GM18951 (cell line): ENCODE data around the gene SGMS2.

Experiments
- POLR2A ChIP-seq: IDR thresholded peaks from 4 replicates; pipeline ENCODE4 v1.6.1; 2011; ENCODE audit warnings: mild to moderate bottlenecking; ENCODE audit not compliant: insufficient read length, insufficient read depth; ENCODE audit errors: extremely low read depth
- in situ Hi-C: fragments of 300-500 bp; cut with MboI; formaldehyde crosslinking; loops from one replicate; pipeline ENCODE4 v1.12.0; 2022; ENCODE audit warnings: low sequenced_read_pairs, mixed read lengths, inconsistent platforms; ENCODE audit not compliant: unreplicated experiment

Gene SGMS2

DNA sequence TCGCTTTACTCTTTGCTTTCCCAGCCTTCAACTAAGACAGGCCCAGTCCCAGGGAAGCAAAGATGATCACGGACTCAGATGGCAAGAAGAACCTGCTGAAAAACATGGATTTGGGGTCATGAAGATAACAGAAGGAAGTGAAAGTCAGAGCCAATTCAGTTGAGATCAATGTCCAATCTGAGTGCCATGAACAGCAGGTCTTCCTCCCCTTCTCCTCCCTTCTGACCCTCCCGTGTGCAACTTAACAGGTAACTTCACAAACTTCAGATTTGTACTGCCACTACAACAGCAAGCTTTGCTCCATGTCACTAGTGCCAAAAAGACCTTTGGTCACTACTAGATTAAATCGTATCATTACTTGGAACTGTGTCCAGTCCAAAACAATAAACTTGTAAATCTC is 15.5 kb upstream of the SGMS2 start:
- TF ChIP-seq POLR2A: no peak
- in situ Hi-C loops: no loop called here

DNA sequence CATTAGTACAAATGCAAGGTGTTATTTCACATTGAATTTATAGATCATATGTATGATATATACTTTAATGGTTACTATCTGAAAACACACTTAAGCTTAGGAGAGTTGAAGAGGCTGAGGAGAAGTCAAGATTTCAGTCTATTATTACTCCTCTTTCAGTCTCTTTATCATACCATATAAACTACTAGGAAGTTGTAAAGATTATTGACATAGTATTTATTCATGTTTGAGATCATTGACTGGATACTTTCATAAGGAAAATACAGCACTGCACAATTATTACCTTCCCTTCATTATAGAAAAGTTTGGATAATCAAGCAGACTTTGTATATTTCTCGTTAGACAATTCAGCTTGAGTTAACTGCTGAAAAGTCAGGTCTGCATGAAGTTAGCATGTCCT is 10.0 kb upstream of the SGMS2 start:
- no peak for TF ChIP-seq POLR2A
- in situ Hi-C loops: no loop called here

DNA sequence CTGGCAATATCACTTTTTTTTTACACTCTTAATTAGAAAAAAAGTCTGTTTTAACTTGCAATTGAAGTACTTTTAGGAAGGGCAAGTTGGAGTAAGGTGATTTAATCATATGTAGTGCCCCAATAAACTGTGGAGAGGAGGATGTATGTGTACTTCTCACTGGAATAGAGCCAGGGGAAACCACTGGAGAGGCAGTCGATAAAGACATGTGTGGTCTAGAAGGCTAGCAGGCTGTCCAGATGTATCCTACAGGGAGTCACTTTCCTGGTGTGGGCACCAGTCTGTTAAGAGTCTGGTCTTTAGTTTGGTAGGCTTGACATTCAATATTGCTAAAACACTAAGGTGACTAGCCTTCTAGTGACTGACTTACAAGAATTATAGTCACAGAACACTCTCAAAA is 9.6 kb upstream of the SGMS2 start:
- no peak for TF ChIP-seq POLR2A
- in situ Hi-C loops: no loop called here

DNA sequence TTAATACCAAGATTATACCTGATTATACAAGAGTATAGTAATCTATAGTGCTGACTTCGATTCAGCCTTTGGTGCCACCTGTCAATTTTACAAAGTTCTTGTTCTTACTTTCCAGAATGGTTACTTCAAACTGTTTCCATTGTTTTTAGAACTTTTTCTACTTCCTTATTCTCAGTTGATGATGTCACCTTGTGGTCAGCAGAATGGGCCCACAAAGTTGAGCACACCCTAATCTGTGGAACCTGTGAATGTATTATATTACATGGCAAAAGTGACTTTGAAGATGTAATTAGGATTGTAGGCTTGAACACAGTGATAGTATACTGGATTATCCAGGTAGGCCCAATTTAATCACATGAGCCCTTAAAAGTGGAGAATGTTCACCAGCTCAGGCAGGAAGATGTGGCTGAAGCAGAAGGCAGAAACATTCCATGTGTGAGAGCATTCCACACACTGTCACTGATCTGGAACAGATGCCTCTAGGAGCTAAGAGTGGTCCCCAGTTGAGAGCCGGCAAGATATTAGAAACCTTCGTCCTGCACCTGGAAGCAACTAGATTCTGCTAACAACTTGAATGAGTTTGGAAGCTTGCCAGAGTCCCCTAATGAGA is 6.3 kb upstream of the SGMS2 start:
- TF ChIP-seq POLR2A: no peak
- in situ Hi-C loops: no loop called here

DNA sequence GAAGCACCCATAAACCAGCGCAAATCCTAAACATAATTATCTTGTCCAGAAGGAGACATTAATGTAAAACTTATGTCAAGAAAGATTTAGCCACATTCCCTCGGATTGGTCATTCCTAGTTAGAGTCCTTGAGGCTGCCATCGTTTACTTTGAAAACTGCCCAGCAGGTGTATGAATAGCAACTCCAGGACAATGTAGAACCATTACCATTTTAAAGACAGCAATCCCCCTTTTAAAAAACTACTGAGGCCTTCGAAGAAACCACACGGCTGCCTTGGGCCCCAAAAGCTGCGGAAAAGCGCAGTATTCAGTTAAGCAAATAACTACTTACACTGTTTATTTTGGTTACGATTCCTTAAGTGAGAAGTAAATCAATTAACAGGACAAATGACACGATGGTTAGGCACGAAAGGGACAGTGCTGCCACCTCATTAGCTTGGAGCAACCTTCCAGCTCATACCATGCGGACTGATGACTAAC is 822 bp upstream of the SGMS2 start:
- TF ChIP-seq POLR2A: no peak
- in situ Hi-C loops: no loop called here

DNA sequence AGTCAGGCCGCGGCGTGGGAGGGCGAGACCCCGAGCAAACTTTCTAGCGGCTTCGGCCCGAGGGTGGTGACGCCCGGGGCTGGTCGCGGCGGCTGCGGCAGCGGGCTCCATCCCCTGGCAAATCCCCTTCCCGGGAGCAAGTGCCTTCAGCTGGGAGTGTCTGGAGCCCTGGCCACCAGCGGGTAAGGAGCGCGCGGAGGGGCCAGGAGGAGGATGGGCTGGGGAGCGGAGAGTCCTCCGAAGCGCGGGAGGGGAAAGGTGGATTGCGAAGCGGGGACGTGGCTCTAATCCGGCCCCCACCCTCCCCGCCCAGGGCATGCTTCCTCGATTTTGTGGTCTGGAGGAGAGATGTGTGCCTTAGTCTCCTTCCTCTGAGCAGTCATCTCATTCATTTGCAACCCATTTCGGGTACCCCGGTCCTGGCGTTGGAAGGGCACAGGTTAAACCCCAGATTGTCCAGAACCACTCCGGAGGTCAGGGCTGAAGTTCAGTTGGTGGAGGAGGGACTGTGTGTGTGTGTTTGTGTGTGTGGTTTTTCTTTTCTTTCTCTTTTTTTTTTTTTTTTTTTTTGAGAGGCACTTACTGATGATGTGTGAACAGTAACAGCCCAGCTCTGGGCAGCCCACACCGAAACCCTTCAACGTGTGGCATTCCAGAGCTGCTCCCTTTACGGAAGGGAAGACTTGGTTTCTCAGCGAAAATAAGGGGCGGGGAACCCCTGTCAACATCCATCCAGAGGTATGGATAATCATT is 516 bp downstream of the SGMS2 start:
- in situ Hi-C loops: no loop called here
- no peak for TF ChIP-seq POLR2A

DNA sequence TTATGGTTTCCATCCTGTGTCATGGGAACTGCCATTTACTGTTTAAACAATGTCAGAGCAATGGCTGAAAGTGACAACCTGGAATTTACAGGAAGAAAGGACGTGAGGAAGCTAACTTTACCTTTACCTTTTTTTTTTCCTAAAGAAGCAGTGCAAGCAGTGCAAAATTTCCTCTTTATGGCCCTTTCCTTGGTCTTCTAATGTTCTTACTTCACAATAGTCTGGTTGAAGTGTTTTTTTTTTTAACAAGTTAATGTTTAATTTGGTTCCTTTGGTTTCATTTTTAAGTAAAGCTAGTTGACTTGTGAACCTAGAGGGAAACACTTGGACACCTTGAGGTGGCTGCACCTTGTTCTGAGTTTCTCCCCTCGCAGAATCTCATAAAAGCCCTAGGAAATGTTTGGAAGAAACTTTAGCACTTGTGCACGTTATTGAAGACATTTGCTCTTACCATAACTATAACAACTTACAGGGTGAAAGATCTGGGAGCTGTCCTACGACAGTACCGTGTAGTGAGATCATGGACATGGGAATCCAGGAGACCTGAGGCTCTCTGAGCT is 1.8 kb downstream of the SGMS2 start:
- in situ Hi-C loops: no loop called here
- no peak for TF ChIP-seq POLR2A

DNA sequence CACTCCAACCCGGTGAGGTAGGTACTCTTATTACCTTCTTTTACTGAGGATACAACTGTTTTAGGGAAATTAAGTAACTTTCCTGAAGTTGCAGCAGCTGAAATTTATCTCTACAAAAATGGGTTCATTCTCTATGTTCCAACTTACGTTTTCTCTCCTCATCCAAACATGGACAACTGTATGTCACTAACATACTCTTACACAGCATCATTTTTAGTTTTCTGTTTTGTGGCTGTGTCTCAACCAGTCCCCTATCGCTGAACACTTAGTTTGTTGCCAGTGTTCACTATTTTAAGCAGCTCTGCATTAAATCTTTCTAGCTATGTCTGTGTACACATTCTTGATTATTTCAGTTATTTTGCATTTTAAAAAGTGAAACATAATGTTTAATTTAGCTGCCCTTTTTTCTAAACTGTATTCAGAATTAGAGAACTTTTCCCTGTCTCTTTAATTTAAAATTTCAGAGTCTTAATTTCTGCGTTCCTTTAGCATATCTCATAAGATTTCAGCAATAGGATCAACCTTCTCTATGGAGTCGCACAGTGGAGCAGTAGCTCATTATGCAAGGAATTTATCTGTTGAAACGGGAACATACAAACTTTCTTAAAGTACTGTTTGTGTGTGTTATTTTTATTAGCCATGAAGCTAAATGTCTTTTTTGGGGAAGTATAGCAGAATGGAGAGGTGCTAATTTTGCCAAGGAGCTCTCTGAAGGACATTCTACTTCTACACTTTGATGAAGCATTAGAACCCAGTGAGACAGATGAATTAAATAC is 3.8 kb downstream of the SGMS2 start:
- in situ Hi-C loops: no loop called here
- TF ChIP-seq POLR2A: no peak

DNA sequence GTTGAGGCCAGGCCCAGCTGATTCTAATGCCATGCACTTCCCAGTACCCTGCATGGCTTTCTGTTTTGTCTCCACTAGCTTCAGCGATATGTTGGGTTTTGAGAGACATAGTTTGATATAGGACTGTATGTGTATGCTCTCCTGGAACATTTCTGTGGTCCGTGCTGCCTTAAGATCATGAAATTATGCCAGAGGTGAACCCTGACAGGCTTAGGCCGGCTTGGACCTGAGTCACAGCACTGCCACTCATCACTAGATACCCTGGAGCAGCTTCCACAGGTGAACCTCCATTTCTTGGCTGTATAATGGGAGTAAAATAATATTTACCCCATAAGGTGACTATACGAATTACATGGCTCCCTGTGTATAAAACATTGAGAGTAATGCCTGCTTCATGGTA is 6.4 kb downstream of the SGMS2 start:
- TF ChIP-seq POLR2A: no peak
- in situ Hi-C loops: no loop called here

DNA sequence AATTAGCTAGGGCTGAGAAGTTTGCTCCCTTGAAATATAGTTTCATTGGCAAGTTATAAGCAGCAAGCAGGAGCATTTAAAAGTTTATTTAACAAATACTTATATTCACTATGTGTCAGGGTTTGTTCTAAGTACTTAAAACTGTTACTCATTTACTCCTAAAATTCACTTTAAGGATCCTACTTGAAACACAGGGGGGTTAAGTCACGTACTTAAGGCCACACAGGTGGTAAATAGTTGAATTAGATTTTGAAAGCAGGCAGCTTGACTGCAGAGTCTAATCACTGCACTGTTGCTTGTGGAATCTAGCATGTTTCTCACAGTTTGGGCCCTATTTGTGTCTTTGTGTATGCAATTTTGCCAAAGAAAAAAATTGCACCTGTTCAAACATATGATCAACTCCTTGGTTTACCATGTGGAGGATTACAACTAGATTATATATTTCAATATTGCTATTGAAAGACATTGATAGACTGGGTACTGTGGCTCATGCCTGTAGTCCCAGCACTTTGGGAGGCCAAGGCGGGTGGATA is 7.6 kb downstream of the SGMS2 start:
- in situ Hi-C loops: no loop called here
- no peak for TF ChIP-seq POLR2A

DNA sequence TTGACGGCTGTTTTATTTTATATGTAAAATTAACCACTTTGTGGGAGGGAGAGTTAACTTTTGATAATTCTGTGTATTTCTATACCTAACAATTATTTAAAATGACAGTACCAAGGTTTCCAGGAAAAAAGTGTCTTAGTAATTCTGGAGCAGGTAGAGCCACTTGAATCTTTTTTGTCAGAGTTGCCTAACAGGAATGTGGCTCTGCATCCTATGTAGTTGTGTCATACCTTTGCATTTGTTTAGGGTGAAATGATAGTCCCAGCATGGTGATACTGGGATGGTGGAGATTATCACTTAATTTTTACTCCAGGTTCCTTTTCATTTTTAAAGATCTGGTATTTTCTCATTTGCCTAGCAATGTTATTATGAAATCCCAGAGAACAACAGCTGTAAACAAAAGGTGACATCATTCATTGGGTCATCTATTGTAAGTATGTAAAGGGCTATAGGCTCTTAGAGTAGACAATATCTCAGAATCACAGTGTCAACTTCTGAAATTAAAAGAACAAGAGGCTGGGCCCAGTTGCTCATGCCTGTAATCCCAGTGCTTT is 9.6 kb downstream of the SGMS2 start:
- no peak for TF ChIP-seq POLR2A
- in situ Hi-C loops: no loop called here

DNA sequence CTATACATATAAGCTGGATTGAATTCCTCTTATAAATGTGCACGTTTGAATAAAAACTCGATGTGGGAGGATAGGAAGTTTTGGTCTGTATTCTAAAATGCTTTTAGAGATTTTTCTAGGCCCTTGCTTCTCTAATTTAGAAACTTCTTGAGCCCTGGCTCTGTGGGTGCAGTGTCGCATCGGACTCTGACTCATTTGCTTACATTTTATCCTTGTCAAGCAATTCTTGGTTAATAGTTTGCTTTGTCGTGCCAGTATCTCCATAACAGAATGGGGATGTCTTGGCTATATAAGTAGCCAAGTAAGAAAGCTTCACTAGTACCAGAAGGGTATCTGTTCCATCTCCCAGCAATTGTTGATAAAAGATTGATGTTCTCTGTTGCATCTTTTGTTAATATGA is 10.7 kb downstream of the SGMS2 start:
- no peak for TF ChIP-seq POLR2A
- in situ Hi-C loops: no loop called here

DNA sequence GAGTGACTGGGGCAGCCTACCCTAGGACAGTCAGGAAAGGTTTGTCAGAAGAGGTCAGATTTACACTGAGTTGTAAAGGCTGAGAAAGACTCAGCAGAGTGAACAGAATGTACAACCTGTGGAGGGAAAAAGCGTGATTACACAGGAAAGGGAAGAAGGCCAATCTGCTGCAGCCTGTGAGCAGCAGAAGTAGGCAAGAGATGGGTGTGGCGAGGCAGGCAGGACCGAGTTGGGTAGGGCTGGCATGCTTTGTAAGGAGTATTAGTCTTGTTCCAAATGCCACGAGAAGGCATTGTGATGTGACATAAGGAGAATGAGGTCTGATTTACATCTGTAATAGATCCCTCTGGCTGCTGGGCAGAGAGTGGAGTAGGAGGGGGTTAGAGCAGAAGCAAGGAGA is 12.6 kb downstream of the SGMS2 start:
- in situ Hi-C loops: no loop called here
- TF ChIP-seq POLR2A: no peak
